ENCODE measurements around the gene NEDD8. TPM values are rescaled to one million over a fixed set of nuclear protein-coding genes. Genes with fewer than 3 reads are reported as not detected.
"Not testable (repeated sequence)": the region's sequence is repeated elsewhere in the genome, so short reads cannot be mapped to it uniquely, and the experiment has no call there.

The NEDD8 gene
- total RNA-seq, 2 donors from 2014 or later = 28.7 to 77.6 TPM

DNA sequence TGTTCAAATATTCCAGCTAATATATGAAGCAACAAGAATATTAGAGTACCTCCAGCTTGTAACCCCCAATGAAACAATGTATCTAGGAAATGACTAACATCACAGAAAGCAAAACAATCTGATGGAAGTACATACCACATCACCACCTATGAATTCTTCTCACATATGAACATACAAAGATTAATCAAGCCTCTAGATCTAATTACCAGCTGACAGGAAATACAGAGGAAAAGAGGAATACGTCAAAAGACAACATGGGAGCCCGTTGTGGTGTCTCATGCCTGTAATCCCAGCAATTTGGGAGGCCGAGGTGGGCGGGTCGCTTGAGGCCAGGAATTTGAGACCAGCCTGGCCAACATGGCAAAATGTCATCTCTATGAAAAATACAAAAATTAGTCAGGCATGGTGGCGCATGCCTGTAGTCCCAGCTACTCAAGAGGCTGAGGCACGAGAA, 7.5 kb downstream of the NEDD8 start:
- no peak for TF ChIP-seq POLR2A (IDR thresholded peaks at IDR 0.05)
- TF ChIP-seq, protein P1, sequence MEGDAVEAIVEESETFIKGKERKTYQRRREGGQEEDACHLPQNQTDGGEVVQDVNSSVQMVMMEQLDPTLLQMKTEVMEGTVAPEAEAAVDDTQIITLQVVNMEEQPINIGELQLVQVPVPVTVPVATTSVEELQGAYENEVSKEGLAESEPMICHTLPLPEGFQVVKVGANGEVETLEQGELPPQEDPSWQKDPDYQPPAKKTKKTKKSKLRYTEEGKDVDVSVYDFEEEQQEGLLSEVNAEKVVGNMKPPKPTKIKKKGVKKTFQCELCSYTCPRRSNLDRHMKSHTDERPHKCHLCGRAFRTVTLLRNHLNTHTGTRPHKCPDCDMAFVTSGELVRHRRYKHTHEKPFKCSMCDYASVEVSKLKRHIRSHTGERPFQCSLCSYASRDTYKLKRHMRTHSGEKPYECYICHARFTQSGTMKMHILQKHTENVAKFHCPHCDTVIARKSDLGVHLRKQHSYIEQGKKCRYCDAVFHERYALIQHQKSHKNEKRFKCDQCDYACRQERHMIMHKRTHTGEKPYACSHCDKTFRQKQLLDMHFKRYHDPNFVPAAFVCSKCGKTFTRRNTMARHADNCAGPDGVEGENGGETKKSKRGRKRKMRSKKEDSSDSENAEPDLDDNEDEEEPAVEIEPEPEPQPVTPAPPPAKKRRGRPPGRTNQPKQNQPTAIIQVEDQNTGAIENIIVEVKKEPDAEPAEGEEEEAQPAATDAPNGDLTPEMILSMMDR (IDR thresholded peaks at IDR 0.05) = no peak
- Histone ChIP-seq H3K27me3 (no peaks in the 10 kb centered on the region), H3K9me3 (no peaks in the 10 kb centered on the region), H3K27ac (no peak overlapping the region), H3K4me1 (no peaks in the 10 kb centered on the region), H3K4me3 (no peak overlapping the region), H3K36me3 (replicated peaks in 1 of 2; ENCODE audit: insufficient read depth in 1 of 2, low read depth in 2 of 2) (no peaks in the 10 kb centered on the region)
- intact Hi-C loops (cut with DNase I) = no loop called here
- ATAC-seq (no peak), DNase-seq (no peak)
- WGBS, 2 donors = 83 to 89% methylated on average over 7 of the region's 7 CpGs

DNA sequence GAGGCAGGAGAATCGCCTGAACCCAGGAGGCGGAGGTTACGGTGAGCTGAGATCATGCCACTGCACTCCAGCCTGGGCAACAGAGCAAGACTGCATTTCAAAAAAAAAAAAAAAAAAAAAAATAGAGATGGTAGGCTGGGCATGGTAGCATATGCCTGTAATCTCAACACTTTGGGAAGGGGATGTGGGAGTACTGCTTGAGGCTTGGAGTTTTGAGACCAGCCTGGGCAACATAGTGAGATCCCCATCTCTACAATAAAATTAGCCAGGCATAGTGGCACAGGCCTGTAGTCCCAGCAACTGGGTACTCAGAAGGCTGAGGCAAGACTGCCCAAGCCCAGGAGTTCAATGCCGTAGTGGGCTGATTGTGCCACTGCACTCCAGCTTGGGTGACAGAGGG, 9.2 kb downstream of the NEDD8 start:
- WGBS, 2 donors = 99 to 100% methylated on average over 3 to 4 of the region's 4 CpGs
- H3K4me3 ChIP-seq; H3K9me3 ChIP-seq; ATAC-seq; H3K27me3 ChIP-seq; H3K4me1 ChIP-seq; H3K36me3 ChIP-seq (replicated peaks in 1 of 2; ENCODE audit: insufficient read depth in 1 of 2, low read depth in 2 of 2); intact Hi-C loops (cut with DNase I); DNase-seq; H3K27ac ChIP-seq: not testable (repeated sequence)

DNA sequence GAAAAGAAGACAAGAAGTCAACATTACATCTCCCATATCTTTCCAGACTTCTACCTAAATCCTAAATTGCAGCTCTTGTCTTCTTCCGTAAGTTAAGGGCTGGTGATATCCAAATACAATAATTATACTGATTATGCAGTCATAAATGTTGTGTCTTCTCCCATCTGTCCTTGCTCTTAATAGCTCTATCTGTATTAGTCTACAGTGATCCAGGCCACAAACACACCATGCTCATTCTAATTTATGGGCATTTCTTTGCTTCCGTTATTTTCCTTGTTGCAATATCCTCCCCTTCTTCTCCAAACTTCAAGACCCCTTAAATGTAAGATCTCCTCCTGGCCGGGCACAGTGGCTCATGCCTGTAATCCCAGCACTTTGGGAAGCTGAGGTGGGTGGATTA, 12.6 kb downstream of the NEDD8 start:
- intact Hi-C loops (cut with DNase I) = no loop called here
- peak in 1 of 4 donors; percentile 1 for DNase-seq
- peaks cover 0 to 4% of the 10 kb centered on the region in 2 donors for H3K36me3 ChIP-seq (replicated peaks in 1 of 2; ENCODE audit: insufficient read depth in 1 of 2, low read depth in 2 of 2)
- no peaks in the 10 kb centered on the region for H3K9me3 ChIP-seq
- no peak overlapping the region for H3K4me3 ChIP-seq
- peaks cover 10% of the 10 kb centered on the region for H3K4me1 ChIP-seq
- no peak overlapping the region for H3K27ac ChIP-seq
- no peak for TF ChIP-seq POLR2A (IDR thresholded peaks at IDR 0.05)
- TF ChIP-seq, protein P1 (IDR thresholded peaks at IDR 0.05) = no peak
- 61 to 63% methylated on average over 3 of the region's 3 CpGs for WGBS, 2 donors
- ATAC-seq = no peak
- no peaks in the 10 kb centered on the region for H3K27me3 ChIP-seq

DNA sequence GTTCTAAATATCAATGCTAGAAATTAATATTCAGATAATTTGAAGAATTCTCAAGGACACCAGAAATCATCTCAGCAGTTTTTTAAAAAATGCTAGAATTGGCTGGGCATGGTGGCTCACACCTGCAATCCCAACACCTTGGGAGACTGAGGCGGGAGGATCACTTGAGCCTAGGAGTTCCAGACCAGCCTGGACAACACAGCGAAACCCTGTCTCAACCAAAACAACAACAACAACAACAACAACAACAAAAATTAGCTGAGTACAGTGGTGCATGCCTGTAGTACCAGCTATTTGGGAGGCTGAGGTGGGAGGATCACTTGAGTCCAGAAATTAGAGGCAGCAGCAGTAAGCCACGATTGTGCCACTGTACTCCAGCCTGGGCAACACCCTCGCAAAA, 13.1 kb downstream of the NEDD8 start:
- Histone ChIP-seq H3K36me3 (replicated peaks in 1 of 2; ENCODE audit: insufficient read depth in 1 of 2, low read depth in 2 of 2) (peaks cover 0 to 4% of the 10 kb centered on the region in 2 donors), H3K27me3 (no peaks in the 10 kb centered on the region), H3K27ac (no peak overlapping the region), H3K4me1 (peaks cover 10% of the 10 kb centered on the region), H3K4me3 (no peak overlapping the region), H3K9me3 (no peaks in the 10 kb centered on the region)
- intact Hi-C loops (cut with DNase I) = no loop called here
- DNase-seq = peak in 1 of 4 donors; percentile 0
- WGBS, 2 donors = 81 to 84% methylated on average over 4 of the region's 4 CpGs
- no peak for ATAC-seq
- no peak for TF ChIP-seq POLR2A (IDR thresholded peaks at IDR 0.05)
- TF ChIP-seq, protein P1 (IDR thresholded peaks at IDR 0.05) = no peak

- H3K4me3 ChIP-seq; H3K27me3 ChIP-seq; H3K36me3 ChIP-seq (replicated peaks in 1 of 2; ENCODE audit: insufficient read depth in 1 of 2, low read depth in 2 of 2); H3K27ac ChIP-seq; ATAC-seq; intact Hi-C loops (cut with DNase I); H3K9me3 ChIP-seq: not testable (repeated sequence)
- DNase-seq = peak in 1 of 4 donors; percentile 6
- 71 to 93% methylated on average over 1 of the region's 1 CpG for WGBS, 2 donors
- peaks cover 24% of the 10 kb centered on the region for H3K4me1 ChIP-seq
These were observed 15.3 kb downstream of the NEDD8 start for GRCh38 chr14:24216876-24217275.

DNA sequence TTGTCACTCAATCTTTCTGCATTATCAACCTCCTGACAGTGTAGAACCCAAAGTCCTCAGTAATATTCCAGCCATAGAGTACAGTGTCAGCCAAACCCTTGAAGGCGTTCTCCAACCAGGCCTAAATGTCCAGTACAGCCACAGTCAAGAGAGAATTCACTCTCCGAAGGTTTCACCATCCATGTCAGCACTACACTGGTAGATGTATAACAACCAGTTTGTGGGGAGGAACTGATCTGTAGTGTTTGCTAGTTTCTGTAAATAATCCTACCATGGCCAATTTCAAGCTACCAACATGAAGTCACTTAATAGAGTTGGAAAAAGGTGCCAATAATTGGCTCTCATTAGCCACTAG, 15.8 kb downstream of the NEDD8 start:
- H3K36me3 ChIP-seq (replicated peaks in 1 of 2; ENCODE audit: insufficient read depth in 1 of 2, low read depth in 2 of 2) = peaks cover 0 to 4% of the 10 kb centered on the region in 2 donors
- TF ChIP-seq, protein P1 (IDR thresholded peaks at IDR 0.05) = no peak
- H3K4me1 ChIP-seq = peaks cover 29% of the 10 kb centered on the region
- peak overlapping the region in 2 of 4 donors; percentile 88 to 93 for H3K27ac ChIP-seq
- intact Hi-C loops (cut with DNase I) = no loop called here
- no peak for ATAC-seq
- H3K27me3 ChIP-seq = no peaks in the 10 kb centered on the region
- no peaks in the 10 kb centered on the region for H3K9me3 ChIP-seq
- 72 to 75% methylated on average over 2 of the region's 2 CpGs for WGBS, 2 donors
- no peak for DNase-seq
- no peak overlapping the region for H3K4me3 ChIP-seq
